Glomerular endothelial cell (primary cell): ENCODE measurements around the gene LRP1B. TPM values are rescaled to one million over a fixed set of nuclear protein-coding genes. Genes with fewer than 3 reads are reported as not detected.
"Not testable (repeated sequence)": the region's sequence is repeated elsewhere in the genome, so short reads cannot be mapped to it uniquely, and the experiment has no call there.

ENCODE experiments used
- DNase-seq: peaks from one replicate; pipeline ENCODE4 v3.0.0-alpha.2; 2011; ENCODE audit warnings: low read depth, low spot score; ENCODE audit errors: extremely low read depth
- total RNA-seq: library from RNA; depleted of rRNA; stranded (reverse); fragments of >200 nt; gene quantifications from 2 replicates; pipeline ENCODE4 v1.2.3, GENCODE V29; 2015

LRP1B gene
- total RNA-seq, 1 donor from 2014 or later = not detected

DNA sequence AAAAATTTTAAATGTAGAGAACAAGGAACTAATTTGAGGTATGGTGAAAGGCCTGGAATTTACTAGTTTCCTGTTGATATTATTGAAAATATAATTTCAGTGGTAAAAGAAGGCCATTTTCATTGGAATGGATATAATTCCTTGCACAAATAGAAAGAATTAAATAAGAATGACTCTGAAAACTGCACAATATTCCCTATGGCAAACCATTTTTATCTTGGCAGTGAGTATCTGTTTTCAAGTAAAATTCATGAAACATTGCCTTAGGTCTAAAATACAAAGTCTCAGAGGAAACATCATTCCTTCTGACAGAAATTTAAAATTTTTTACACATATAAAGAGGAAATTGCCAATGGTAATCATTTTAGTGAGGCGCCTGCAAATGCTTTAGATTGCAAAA lies 1468.3 kb downstream of the LRP1B start:
- DNase-seq = no peak

DNA sequence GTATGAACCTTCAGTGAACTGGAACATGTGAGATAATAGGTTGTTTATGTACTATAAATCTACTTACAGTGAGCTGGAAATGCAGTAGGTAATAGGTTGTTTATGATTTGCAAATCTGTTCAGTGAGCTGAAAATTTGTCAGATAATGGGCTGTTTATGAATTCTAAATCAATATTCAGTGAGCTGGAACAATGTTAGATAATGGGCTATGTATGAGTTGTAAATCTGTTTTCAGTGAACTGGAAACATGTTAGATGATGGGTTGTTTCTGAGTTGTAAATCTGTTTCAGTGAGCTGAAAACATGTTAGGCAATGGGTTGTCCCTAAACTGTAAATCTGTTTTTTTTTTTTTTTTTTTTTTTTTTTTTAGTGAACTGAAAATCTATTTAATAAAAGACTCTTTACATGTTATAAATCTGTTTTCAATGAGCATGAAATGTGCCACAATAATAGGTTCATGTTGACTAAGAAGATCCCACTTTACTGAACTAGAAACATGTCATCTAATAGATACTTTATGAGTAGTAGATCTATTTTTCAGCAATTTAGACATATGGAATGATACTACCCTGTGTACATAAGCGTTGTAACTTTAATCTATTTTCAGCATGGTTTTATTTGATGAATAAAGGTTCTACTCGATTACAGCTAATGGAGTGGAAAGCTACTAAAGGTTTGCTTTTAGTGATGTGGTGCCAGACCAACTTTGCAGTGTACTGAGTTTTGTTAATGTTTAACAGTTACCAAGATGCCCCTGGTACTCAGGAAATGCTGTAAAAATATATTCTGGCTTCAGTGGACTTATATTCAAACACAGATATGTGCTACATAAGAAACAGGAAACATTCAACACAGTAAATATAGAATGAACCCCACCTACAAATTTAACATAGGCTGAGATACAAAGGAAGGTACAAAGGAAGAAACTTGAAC lies 1471.8 kb downstream of the LRP1B start:
- DNase-seq = no peak

DNA sequence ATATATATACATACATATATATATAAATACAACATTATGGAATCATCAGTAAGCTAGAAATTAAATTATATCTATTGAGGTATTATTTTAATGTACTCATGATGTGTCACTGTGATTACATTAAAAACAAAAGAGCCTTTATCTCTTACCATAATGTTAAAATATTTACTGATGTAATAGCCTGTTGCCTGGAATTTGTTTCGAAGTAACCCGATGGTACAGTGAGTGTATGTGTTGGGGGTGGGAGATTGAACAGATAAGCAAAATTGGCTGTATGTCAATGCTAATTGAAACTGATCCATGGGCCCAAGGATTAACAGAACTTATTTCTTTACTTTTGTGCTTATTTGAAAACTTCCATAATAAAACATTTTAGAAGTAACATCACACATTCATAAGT lies 1473.2 kb downstream of the LRP1B start:
- no peak for DNase-seq

DNA sequence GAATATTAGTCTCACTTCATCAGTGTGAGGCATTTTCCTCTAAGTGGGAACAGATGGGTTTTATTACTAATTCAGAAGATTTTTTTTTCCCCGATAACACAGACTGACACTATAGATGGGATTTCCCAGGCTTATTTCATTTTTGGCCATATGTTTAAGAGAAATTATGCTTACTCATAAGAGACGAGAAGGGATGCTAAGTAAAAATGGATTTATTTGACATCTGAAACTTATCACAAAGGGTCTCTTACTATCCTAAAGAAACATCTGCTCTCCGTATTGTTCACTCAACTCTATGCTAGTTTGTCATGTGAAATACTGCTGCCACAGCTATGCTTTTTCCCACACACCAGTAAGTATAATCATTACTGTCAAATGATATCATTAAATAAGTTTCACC lies 1476.3 kb downstream of the LRP1B start:
- DNase-seq = no peak

DNA sequence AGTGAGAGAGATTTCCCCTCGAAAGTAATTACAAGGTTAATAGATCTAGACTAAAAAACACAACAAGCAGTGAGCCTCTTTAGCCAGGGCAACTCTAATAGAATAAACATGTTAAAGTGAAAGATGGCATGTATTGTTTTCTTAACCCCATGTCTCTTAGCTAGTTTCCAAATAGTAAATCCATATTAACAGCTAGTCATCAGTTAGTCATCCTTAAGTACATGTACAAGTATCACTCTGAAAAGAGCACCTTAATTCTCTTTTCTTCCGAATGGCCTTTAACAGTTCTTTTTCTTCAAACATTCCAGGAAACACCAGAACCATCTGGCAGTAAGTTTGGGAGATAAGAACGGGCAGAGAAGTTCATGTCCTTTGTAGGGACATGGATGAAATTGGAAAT lies 1480.0 kb downstream of the LRP1B start:
- DNase-seq = no peak

DNA sequence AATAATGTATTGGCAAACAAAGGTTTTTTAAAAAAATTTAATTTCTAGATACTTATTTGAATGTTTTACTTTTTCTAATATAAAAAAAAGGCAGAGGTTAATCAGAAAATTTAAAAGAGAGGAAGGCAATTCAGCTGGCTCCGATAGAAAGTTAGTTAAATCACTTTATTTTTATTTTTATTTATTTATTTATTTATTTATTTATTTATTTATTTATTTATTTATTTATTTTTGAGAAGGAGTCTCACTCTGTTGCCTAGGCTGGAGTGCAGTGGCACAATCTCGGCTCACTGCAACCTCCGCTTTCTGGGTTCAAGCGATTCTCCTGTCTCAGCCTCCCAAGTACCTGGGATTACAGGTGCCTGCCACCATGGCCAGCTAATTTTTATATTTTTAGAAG lies 1480.7 kb downstream of the LRP1B start:
- DNase-seq = not testable (repeated sequence)

DNA sequence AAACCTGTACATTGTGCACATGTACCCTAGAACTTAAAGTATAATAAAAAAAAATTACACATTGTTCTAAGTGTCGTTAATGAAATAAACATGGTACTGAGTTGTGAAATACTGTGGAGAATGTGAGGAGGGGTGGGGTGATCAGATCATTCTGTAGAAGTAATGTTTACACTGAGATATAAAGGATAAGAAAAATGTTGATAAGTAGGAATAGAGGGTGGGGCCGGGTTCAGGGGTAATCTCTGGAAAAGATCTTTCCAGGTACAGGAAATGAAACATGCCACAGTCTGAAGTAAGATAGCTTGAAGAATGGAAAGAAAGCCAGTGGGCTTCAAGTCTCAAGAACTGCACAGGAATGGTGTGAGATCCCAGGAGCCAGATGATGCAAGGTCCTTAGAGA lies 1482.4 kb downstream of the LRP1B start:
- DNase-seq = no peak

DNA sequence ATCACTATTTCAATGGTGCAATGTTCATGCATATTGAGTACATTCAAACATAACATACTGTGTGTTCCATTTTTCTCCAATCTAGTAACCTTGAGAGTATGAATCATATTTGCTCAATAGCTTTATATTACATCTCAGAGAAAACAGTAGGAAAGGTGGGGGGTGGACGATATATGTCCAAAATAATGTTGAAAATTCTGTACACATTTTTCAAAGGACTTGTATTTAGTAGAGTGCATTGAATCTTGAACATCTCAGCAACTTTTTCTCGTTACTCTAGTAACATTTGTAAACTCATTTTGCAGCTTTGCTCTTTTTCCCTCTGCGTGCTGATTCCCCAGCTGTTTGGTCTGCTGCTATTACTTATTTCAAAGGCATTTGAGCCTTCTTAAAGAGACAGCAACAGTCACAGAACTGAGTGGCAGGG lies 1487.0 kb downstream of the LRP1B start:
- DNase-seq = no peak

DNA sequence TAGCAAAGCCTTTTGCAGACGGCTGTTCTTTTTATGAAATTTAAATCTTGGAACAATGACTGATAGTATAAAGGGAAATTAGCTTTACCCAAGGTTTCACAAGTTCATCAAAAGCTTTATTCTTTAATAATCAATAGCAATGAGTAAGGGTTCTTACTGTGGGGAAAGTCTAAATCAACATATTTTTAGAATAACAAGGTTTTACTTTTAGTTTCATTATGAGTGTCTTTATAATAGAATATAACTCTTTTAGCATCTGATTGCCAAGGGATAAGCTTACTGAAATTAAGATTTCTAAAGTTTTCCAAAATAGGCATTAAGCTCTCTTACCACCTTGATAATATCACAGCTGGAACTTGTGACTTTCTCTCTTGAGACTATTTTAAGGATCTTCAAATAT lies 1489.7 kb downstream of the LRP1B start:
- DNase-seq = no peak

DNA sequence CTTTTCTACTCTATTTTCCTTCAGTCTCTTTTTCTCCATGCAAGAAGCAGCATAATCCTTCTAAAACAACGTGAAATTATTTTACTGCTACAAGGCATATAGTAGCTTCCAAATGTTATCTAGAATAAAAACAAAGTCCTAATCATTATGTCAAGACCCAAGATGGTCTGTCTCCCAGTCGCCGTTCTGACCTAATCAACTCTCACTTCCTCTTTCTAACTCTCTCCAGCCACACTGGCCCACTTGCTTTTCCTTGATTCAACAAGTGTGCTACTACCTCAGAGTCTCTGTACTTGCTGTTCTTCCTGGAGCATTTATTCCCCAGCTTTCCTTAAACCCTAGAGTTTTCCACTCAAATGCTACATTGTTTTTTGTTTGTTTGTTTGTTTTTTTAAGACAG lies 1491.2 kb downstream of the LRP1B start:
- DNase-seq = no peak

DNA sequence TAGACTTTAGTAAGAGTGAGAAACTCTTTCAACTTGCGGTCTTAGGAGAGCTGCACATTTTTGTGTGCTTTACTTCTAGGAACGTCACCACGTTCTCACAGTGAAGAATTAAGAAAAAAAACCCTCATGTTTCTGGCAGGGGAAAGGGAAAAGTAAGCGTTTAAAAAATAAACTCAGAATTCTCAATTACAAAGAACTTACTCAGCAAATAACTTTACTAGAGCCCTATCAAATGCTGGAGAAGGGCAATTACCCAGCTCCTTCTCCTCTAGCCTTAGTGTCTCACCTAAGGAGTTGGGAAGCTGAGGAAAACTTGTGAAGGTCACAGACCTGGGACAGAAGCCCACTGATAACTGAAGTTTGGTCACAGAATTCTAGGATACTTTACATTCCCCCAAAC lies 1500.3 kb downstream of the LRP1B start:
- DNase-seq = no peak

DNA sequence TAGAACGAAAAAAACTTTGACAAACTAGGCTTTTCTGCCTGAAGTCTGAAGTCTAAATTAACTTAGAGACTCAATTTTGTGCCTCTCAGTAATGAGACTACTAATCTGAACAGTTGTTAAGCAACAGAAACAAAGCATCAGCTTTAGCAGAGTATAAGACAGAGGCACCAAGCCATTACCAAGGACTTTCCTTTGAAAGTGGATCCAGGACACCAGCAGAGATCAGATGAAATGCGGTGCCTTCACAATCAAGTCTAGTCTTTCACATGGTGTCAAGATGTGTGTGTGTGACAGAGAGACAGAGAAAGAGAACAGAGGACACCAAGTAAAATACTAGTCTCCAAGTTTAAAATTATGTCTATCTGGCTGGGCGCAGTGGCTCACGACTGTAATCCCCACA lies 1502.9 kb downstream of the LRP1B start:
- DNase-seq = no peak

DNA sequence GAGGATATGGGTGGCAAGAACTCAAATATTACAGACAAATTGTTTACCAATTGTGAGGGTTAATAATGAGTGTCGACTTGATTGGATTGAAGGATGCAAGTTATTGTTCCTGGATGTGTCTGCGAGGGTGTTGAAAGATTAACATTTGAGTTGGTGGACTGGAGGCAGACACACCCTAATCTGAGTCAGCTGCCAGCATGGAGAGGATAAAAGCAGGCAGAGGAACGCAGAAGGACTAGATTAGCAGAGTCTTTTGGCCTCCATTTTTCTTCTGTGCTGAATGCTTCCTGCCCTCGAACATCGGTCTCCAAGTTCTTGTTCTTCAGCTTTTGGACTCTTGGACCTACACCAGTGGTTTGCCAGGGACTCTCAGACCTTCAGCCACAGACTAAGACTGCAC lies 1503.7 kb downstream of the LRP1B start:
- DNase-seq = no peak

DNA sequence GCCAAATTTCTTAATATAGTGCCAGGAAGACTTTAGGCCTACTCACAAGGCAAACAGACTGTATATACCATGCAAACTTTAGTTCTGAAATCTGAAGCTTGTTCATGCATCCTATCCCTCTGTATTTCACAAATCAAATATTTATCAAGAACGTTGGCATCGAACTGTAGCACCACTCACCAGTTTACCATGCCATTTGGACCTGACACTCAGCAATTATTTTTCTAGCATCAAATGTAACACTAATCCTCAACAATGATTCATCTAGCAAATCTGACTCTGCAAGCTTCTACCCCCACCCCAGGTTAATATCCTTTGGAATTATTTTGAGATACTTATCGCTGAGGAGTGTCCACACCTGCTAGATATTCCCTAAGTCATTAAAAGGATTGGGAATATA lies 1506.6 kb downstream of the LRP1B start:
- DNase-seq = no peak

DNA sequence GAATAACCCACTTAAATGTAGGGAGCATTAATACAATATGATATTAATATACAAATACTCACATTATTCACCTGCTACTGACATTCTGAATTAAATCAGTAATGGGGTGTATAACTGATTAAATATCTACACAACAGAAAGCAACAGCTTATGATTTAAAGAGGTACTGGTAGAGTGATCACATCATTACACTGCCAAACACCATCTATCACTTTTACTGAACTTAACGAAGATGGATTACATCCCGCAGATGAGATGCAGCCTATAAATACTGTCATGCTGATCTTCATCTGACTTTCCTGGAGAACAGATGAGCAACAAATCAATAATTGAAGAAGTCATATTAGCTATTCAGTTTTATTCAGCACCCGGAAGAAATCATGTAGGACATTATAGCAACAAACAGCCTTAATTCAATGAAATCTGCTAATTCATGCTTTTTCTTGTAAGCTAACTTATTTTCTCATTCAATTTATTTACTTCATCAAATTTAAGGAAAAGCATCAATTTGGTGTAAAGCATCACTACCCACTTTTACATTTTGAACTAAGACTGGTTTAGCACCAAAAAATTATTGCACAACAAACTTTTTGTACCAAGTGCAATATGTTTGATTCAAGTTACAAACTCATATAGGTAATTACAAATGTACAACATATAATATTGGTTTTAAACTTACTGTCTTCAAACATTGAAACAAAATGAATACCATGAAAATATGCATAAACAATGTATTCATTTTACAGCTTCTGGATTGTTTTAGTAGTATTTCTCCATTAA lies 1509.0 kb downstream of the LRP1B start:
- no peak for DNase-seq

DNA sequence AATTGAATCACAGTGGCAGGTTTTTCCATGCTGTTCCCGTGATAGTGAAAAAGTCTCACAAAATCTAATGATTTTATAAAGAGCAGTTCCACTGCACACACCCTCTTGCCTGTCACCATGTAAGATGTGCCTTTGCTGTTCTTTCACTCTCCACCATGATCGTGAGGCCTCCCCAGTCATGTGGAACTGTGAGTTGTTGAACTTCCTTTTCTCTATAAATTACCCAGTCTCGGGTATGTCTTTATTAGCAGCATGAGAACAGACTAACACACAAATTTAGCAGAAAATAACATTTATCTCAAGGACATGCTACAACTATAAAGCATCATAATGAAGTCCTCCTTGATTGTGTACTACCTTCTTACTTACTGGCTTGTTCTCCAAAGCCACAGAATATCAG lies 1526.0 kb downstream of the LRP1B start:
- DNase-seq = no peak

DNA sequence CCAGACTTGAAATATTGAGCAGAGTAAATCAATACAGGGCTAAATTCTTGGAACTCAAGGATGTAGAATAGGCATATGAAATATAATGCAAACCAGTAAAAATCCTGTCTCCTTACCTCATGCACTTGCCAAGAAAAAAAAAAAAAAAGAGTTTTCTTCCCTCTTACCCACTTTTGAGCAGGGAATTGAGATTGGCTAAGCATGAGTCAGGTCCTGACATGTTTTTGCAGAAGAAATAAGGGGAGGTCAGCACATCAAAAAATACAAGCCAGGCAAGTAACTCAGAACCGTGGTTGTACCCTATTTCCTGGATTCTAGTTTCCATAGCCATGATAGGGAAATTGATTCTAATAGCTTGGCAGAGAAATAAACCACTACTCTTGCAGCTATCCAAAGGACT lies 1526.7 kb downstream of the LRP1B start:
- DNase-seq = no peak

DNA sequence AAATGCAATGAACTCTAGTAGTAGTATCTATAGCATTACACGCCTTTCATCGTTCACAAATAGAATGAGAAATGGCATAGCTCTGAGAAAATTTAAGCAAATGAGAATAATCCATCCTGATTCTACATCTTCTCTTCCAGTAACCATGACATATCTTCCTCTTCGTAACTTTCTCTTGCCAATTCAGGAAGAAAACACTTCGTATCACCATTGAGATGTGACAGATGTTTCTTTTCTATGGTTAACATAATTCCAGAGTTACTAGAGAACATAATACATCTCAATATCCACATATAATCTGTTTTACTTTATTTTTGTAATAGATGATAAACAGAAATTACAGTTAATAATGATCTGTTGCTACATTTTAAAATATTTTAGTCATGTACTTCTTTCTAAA lies 1527.4 kb downstream of the LRP1B start:
- DNase-seq = no peak

DNA sequence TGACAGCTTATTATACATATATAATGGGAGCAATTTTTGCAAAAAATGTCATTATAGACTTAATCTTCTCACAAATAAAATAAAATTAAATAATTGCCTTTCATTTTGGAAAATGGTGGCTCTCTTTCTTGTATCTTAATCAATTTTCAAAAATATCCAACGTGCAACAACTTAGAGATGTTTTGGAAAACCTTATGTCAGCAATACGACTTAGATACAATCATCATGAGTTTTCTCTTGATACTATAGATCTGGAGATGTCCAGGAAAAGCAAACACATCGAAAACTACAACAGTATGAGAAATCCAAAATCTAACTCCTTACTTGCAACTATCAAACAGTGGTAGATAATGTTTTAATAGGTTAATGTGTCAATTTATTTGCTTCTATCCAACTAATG lies 1529.0 kb downstream of the LRP1B start:
- DNase-seq = no peak

DNA sequence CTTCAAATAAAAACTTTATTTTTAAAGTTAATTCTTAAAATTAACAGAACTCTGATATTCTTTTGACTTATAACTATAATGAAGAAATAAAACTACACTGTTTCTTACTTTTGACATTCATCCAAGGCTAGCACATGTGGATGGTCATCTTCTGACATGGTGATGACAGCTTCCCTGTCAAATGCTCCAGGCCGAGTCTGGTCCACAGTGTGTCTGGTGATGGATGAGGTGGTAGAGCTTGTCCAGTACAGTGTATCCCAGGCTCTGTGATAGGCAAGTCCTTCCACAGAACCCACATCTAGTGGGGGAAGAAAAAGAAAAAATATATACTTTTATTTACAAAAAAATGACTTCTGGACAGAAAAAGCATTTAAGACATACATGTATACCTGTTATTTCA lies 1529.5 kb downstream of the LRP1B start:
- DNase-seq = no peak

DNA sequence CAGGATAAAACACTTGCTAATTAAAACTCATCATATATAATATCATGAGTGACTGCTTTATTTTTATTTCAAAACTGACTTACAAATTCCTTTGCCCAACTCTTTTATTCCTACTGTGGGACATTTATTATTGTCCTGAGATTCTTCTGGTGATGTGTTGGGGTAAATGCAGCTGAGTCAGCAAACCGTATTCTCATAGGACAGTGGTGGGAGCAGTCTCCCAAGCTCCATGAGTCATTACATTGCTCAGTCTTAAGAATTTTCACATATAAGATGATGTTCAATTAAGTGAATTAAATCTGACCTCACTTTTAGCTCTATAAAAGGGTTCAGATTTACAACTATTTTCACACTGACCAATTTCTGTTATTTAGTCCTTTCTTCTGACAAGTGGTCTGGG lies 1530.7 kb downstream of the LRP1B start:
- no peak for DNase-seq

DNA sequence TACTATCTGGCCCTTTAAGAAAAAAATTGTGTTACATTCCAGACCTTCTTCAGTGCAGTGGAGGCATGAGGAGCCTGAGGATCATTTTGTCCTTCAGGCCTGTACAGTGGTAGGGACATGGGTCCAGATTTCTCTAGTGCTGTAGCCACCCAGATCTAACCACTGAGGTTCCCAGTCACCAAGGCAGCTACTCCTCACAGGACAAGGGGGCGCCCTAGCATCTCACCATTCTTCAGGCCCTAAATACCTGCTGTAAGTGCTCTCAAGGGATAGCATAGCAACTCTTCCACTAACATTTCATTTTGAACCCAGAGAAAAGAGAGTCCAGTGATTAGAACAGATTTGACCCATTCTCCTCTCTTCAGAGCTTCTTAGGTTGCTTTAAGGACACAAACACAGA lies 1533.0 kb downstream of the LRP1B start:
- no peak for DNase-seq
